Dedifferentiated amniotic fluid mesenchymal stem cell (primary cell): ENCODE results near the gene HELQ.
"Not testable (repeated sequence)": the region's sequence is repeated elsewhere in the genome, so short reads cannot be mapped to it uniquely, and the experiment has no call there.

Source experiments
- DNase-seq: peaks from one replicate; pipeline ENCODE4 v3.0.0-alpha.2; 2016; ENCODE audit errors: extremely low spot score

The HELQ gene

DNA sequence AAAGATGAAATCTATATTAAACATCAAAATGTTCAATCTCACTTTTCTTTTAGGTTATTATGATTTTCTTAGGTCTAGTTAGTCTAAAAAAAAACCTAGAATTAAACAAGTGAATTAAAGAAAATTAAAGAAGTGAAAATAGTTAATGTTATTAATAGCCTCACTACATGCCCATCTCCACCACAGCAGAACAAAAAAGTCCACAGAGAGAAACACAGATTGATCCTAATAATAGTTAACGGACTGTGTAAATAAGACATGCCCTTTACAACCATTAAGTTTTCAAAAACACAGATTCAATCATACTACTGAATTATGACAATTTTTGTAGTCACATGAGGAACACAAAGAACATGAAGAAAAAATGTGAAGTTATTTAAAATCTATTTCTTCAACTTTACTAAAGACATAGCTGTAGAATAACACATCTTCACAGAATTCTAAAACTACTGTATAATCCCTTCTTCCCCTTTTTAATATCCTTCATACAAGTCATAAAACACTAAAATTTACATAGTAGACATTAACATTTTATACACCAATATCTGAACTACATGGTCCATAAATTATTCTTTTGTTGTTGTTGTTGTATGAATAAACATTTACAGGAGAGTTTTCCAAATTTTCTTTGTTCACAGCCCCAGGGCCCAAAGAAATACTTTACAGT is 15.3 kb downstream of the HELQ start:
- DNase-seq, result no peak

DNA sequence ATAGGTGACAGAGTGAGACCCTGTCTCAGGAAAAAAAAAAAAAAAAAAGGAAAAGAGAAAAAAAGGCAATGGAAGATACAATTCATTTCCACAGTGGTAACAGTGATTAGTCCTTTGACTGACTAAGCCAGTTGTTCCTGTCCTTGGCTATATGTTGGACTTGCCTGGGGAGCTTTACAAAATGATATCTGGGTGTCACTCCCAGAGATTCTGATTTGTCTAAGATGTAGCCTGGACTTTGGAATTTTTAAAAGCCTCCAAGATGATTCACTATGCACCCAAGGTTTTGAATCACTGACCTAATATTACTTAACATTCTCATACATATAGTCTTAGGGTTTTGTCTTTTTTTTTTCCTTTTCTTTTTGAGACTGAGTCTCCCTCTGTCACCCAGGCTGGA is 16.9 kb downstream of the HELQ start:
- no peak for DNase-seq

DNA sequence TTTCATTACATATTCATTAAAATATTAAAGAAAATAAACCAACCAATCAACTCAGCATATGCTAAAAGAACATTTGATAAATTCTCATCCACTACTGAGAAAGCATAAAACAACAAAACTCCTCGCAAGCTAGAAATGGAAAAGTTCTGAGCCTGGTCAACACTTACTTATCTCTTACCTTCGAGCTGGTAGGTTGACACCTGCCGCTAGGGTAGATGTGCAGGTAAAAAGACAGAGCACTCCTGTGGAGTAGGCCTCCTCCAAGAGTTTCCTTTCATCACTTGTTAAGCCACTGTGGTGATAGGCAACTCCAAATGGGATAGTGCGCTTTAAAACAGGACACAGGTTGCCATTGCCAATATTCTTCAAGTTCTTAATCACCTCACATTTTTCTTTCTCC is 18.9 kb downstream of the HELQ start:
- no peak for DNase-seq

DNA sequence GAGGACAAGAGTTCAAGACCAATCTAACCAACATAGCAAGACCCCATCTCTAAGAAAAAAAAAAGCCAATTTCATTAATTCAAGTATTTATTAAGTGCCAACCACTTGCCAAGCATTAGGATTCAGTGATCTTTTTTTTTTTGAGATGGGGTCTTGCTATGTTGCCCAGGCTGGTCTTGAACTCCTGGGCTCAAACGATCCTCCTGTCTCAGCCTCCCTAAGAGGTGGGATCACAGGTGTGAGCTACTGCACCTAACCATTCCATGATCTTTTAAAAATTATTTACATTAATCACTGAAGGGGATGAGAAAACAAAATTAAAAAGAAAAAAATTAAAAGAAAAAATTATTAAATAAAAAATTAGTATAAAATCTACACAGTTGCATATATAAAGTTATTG is 24.4 kb downstream of the HELQ start:
- no peak for DNase-seq

DNA sequence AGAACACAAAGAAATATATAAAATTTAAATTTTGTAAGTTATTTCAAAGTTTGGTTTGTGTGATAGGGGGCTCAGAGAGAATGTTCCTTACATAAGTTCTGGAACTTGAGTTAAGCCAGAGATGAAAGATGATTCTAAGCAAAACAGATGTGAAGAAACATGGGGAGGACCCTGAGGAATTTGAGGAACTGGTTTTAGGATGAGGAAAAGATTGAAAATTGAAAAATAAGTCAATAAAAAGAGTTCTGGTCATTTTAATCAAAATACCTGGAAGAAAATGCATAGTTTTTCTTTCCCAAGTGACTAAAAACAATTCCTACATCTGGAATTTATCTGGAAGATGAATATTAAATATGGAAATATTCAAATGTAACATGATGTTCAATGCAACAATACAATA is 37.4 kb downstream of the HELQ start:
- no peak for DNase-seq

DNA sequence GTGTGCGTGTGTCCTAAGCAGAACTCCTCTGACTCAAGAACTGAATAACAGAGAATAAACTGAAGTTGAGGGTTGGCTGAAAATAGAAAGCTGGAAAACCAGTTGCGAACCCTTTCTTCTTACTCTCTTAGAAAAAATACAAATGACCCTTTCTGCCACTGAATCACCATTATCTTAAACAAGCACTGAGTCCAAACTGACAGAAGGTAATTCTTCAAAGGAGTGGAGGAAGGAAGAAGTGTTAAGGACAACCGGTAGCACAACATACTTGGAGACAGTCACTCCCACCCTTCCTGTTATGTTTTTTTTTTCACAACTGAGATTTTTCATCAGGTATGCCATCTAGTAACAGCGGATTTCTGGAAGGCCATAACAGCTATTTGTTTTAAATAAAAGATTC is 38.1 kb downstream of the HELQ start:
- DNase-seq, result no peak

DNA sequence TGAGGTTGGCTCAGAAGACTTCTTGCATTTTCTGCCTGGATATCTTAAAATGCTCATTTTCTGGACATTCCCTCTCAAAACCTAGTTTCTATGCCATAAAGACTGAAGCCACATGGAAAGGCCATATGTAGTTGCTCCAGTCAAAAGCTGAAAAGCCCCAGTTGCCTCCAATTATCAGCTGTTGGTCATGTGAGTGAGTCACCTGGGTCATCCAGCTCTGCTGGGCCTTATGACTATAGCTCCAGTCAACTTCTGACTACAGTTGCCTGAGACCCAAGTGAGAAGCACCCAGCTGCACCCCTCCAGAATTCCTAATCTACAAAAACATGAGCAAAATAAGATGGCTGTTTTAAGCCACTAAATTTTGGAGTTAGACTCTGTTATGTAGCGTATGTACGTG is 41.9 kb downstream of the HELQ start:
- no peak for DNase-seq

DNA sequence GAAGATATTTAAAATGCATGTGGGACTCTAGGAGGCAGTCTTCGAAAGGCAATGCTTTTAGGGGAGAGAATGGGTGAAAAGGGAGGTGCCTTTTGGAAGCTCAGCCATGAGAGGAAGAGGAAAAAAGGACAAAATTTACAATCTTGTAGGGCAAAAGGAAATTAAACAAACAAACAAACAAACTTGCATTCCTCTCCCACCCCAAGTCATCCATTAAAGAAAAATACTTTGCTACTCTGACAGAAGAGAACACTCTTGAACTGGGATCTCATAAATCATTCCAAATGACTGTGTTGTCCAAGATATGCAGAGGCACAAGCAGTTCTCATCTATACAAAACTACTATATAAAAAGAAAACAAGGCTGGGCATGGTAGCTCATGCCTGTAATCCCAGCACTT is 46.7 kb downstream of the HELQ start:
- no peak for DNase-seq

DNA sequence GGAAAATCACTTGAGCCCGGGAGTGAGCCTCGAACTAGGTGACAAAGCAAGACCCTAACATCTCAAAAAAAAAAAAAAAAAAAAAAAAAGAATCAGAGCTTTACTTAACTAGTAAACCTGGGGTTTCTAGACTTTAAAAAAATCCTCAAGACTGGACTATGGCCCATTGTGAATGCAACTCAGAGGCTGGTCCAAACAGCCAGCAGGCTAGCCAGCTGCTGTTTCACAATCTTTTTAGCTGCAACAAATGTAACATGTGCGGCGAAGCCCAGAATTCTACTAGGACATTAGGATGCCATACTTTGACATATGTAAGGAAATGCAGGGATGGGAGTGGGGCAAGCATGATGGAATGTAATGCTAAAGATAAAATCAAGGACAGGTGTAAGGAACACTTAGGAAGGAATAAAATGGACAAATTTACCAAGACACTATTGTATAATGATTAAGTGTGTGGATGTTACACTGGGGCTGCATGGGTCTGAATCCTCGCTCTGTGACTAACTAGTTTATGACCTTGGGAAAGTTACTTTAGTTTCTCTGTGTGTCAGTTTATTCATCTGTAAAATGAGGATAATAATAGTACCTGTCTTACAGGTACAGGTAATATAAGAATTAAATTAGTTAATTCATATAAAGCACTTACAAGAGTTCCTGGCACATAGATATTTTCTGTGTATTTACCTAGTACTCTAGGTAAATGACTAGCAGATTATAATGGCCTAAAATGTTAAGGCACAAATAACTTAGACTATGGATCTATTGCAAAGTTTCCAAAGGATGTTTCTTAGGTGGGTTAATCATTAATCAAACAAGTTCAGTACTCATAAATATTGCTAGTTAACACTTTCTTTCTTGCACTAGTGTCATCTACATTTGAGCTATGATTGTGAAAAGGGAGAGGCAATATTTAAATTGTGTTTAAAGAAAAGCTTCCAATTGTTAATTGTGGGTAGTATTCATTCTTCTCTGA is 49.5 kb downstream of the HELQ start:
- no peak for DNase-seq

DNA sequence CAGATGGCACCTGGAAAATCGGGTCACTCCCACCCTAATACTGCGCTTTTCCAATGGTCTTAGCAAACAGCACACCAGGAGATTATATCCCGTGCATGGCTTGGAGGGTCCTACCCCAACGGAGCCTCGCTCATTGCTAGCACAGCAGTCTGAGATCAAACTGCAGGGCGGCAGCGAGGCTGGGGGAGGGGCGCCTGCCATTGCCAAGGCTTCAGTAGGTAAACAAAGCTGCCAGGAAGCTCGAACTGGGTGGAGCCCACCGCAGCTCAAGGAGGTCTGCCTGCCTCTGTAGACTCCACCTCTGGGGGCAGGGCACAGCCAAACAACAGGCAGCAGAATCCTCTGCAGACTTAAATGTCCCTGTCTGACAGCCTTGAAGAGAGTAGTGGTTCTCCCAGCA is 57.5 kb downstream of the HELQ start:
- DNase-seq, result not testable (repeated sequence)

DNA sequence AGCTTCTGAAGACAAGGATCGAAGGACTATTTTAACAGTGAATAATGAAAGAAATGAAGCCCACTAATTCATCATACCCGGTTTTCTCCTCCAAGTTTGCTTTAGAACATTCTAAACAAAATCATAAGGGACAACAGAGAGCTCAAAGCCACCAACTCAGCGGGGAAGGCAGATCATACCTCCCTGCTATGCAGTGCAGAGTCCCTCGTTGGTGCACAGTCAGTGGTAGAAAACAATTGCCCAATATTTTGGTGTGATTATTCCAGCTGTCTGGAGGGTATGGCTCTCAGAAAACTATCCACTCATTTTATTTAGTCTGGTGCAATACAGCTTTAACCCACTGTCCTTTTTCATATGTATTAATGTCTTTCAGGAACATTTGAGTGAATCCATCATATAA is 61.7 kb downstream of the HELQ start:
- no peak for DNase-seq

DNA sequence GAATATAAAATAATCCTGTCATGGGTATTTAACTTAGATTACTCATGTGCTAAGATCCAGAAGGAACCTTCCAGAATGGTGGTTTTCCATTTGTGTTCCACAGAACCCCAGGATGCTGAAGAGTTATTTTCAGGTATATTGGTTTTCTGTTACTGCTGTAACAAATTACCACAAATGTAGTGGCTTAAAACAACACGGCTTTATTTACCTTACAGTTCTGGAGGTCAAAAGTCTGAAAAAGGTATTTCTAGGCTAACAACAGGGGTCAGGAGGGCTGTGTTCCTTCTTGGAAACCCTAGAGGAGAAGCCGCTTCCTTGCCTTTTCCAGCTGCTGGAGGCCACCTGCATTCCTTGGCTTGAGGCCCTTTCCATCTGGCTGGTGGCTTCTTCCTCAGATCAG is 63.1 kb downstream of the HELQ start:
- DNase-seq, result no peak

DNA sequence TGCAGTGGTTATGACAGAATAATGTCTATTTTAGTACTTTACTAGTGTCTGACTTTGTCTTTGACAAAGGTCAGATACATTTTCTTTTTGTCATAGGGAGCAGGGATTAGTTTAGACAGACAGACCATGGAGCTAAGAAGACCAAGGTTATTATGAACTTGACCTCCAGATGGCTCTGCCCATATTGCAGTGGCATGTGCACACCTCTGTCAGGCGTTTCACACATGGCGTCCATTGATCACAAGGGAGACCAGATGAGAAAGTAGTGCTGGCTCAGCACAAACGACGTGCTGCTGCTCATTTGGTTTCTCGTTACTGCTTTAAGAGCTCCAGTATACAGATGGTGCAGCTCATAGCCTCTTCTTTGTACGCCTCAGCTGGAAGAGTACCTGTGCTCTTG is 64.7 kb downstream of the HELQ start:
- no peak for DNase-seq

DNA sequence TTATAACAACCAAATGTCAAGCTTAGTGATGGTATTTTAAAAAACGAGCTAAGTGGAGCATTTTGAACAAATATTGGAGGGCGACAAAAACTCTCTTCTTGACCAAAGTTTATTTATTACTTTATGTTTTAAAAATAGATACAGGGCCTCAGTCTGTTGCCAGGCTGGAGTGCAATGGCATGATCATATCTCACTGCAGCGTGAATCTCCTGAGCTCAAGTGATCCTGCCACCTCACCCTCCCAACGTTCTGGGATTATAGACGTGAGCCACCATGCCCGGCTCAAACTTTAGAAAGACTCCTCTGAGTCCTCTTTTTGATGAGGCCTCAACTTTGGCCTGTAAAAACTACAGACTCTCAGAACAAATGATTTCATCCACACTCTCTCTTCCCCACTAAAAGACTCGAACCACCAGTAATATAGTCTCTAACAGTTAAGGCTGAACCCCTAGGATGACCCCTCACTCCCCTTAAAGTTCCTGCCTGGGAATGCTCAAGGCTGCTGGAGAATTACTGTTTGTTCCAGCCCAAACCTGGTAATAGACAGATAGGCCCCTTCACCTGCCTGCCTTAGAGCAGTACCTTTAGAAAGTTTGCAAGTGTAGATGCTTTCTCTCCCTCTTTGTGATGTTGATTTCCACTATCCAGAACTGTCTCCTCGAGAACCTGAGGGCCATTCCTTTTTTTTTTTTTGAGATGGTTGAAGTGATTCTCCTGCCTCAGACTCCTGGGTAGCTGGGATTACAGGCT is 65.7 kb downstream of the HELQ start:
- no peak for DNase-seq

DNA sequence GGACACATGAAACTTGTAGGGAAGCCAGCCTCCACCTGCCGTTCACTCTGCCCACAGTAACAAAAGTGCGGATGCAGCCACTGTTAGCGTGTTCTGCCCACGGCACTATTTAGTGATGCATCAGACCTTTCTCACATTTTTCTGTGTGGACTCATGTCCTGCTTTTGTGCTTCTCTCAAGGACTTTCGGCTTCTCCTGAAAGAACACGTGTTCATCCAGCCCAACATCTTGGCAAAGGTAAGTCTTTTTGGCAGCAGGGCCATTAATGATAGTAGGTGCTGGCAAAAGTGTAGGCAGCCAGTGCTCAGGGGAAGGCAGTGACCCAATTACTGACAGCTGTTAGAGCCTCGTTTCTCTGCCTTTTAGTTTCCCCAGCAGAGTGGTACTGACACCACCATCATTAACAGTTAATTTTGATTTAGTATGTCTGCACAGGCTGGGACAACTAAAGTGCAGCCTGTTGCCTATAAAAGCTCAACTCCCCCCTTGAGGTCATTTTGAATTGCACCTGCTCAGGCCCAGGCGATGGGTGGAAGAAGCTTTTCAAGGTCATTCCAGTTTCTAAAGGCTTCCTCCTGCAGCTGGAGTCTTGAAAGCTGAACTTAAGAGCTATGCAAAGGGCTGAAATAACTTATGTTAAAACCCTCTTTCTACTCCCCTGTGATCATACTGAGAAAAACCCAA is 66.4 kb downstream of the HELQ start:
- no peak for DNase-seq

DNA sequence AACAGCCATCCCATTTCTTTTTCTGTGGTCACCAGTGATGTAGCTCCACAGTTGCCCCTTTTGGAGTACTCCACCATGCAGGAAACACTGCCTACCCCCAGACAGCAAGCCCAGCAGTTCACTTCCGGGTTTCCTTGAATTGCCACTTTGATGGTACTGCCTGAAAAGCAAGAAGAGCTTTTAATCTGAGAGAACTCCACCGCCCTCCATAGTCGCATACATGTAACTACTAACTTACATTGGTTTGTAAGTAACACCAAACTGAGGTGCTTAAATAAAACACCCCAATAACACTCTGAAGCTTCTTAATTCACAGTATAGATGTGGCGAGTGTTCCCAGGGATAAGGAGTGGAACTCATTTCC is 67.3 kb downstream of the HELQ start:
- DNase-seq, result no peak

DNA sequence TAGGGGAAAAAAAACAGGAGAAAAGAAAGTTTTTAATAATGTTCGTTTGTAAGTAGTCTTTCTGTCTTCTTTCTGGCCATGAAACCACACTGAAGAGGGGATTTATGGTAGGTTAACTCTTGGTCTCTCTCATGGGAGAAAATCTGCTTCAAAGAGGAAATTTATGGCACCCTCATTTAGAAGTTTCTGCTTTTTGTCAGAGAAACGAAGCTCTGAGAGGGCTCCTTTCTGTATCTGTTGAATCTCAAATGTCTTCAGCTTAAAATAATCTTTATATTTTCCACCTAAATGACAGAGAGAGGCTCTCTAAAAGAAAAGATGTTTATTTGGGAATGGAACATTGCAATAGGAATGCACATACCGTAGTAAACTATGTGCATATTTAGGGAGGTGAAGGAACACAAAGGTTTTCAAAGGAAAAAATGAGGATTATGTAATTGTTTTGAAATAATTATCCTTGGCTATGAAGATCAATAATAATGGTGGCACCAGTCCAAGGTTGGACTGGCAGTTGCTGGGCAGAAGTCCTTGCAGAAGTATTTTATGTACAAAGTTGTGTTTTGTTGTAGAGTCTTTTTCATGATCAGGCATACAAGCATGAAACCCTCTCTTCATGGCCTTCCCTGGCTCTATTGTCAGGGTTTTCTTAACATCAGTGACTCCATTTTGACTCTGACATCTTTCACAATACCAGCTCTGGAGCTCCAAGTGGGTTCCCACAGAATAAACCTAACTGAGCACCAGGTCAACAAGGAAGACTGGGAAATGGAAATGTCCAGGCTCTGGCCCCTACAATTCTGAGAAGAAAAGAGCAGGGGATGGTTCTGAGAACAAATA is 67.9 kb downstream of the HELQ start:
- DNase-seq, result no peak

DNA sequence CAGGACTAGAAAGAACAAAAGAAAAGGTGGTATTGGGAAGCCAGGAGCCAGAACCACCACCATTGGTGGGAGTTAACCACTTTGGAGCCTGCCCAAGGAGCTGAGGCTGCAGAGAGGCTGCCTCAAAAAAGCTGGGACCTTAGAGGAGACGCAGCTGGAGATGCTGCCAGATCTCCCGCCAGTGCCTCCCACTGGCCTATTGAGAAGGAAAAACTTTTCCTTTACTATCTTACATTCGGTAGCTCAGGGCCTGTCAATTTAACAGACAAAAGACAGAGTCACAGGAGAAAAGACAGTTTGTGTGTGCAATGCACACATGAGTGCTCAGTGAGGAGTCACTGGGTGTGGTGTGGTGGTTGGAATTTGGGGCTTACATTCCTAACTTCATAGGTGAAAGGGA is 68.6 kb downstream of the HELQ start:
- no peak for DNase-seq

DNA sequence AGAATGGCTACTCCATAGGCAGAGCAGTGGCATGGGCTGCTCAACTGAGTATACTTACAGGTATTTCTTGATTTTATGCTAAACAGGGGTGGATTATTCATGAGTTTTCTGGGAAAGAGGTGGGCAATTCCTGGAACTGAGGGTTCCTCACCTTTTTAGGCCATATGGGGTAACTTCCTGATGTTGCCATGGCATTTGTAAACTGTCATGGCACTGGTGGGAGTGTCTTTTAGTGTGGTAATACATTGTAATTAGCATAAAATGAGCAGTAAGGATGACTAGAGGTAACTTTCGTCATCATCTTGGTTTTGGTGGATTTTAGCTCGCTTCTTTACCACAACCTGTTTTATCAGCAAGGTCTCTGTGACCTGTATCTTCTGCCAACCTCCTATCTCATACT is 72.8 kb downstream of the HELQ start:
- no peak for DNase-seq

DNA sequence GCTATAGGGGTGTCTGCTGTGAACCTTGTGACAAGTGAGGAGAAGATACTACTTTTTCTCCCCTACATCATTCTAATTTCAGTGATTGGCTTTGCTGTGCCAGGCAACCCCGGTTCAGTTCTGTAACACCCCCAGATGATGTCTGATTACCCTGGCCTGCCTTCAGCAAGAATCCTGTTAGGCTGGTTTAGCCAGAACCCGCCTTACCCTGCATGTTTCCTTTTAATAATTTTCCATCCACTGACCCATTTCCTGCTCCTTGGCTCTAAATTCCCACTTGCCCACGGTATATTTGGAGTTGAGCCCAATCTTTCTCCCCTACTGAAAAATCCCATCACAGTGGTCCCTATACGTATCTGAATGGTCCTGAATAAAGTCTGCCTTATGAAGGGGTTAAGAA is 74.5 kb downstream of the HELQ start:
- DNase-seq, result no peak

DNA sequence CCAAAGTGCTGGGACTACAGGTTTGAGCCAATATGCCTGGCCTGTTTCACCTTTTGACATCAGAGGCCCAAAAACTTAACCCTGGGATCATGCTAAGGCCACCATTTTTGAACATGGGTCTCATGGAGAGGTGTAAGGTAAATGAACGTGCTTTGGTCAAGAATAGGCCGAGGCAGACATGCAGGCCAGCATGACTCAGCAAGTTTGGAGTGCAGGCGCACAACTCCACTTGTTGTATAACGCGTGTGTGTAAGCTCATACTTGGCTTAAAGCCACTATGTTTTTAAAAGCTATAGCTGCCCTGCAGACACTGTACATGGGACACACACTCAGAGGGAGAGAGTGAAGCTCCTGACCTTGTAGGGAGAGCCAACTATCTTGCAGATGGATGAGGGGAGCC is 77.2 kb downstream of the HELQ start:
- DNase-seq, result no peak
